NT2/D1 (cell line): Measurements from ENCODE around the gene RAB1A.

Experiments
- SUZ12 ChIP-seq: IDR thresholded peaks from 2 replicates; pipeline ENCODE4 v1.6.1; 2011; ENCODE audit not compliant: insufficient read length, insufficient read depth; ENCODE audit errors: extremely low read depth
- YY1 ChIP-seq: IDR thresholded peaks from 2 replicates; pipeline ENCODE4 v1.6.1; 2011; ENCODE audit not compliant: insufficient read length, insufficient read depth
- ZNF274 ChIP-seq: IDR thresholded peaks from 2 replicates; pipeline ENCODE4 v1.6.1; 2011; ENCODE audit warnings: mild to moderate bottlenecking, low read depth, low read length

DNA sequence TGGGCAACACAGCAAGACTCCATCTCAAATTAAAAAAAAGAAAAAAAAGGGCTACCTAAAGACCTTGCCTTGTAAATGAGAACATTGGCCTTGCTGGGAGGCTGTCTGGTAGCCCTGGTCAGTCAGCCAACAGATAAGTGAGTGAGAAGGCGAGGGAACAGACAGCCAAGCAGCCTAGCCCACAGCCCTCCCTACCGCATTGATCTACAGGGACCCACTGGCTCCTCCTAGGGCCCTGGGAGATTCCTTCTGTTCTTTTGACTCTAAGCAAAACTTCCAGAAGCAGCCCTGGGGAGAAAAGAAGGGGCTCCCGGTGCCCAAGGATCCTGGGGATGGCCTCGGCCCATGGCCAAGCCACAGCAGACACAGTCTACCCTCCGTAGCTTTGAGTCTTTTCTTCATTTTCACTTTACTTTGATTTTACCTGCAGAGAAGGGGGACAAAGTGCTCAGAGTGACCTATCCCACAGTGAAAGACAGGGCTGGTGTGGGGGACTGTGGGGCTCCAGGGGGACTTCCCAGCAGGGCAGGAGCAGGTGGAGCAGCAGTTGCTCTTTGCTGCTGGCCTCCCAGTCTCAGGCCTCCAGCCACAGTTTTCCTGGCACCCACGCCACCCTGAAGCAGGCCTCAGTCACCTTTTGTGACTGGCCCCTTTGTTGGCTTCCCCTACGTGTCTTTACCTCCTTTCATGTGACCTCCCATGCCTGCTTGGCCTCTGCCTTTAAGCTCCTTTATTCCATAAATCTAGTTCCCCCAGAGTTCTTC is 68.6 kb downstream of the RAB1A start:
- TF ChIP-seq YY1, result no peak
- TF ChIP-seq ZNF274, result no peak
- TF ChIP-seq SUZ12, result no peak
